Frontal cortex (tissue), 4 donors: ENCODE results near the gene NSG2. TPM values are rescaled to one million over a fixed set of nuclear protein-coding genes. Genes with fewer than 3 reads are reported as not detected.
A peak's percentile ranks its signal among the peaks of the same experiment; 100 is the strongest.

Experiments used
- DNase-seq, 2 donors: peaks; one replicate each; pipeline ENCODE4 v3.0.0; 2012; ENCODE audit warnings: low spot score in 2 of 2
- FAIRE-seq: peaks from 2 replicates; lab custom pipeline; 2012; peaks lifted over from hg19 to GRCh38; lab: Jason Lieb, UNC
- total RNA-seq: library from RNA; depleted of rRNA; stranded (reverse); fragments of >200 nt; gene quantifications from one replicate; pipeline ENCODE4 v1.2.3, GENCODE V29; 2014
- donor health status: control.
- donor health status: control.
- donor health status: control.

Gene NSG2
- total RNA-seq, 1 donor from 2014 or later = 942 TPM

- no peak for FAIRE-seq
- no peak for DNase-seq
Observed at GRCh38 chr5:174058433-174059122, 13.1 kb downstream of the NSG2 start.

- DNase-seq (no peak), FAIRE-seq (no peak)
Observed at GRCh38 chr5:174059247-174059646, 13.7 kb downstream of the NSG2 start.

- FAIRE-seq = peak; percentile 91
Observed at GRCh38 chr5:174063082-174063756, 17.7 kb downstream of the NSG2 start.

GRCh38 chr5:174064171-174064570, 18.7 kb downstream of the NSG2 start:
- no peak for DNase-seq
- FAIRE-seq = no peak

More at GRCh38 chr5:174063082-174063756, 17.7 kb downstream of the NSG2 start:
- DNase-seq = no peak

- DNase-seq (no peak), FAIRE-seq (no peak)
Observed at GRCh38 chr5:174065528-174066197, 20.2 kb downstream of the NSG2 start.

GRCh38 chr5:174067499-174067898, 22.0 kb downstream of the NSG2 start:
- no peak for FAIRE-seq
- DNase-seq = no peak

- FAIRE-seq = no peak
Observed at GRCh38 chr5:174071484-174071883, 26.0 kb downstream of the NSG2 start.

GRCh38 chr5:174073122-174073660, 27.7 kb downstream of the NSG2 start:
- DNase-seq (no peak), FAIRE-seq (no peak)

More at GRCh38 chr5:174071484-174071883, 26.0 kb downstream of the NSG2 start:
- DNase-seq = no peak

- FAIRE-seq (no peak), DNase-seq (no peak)
Observed at GRCh38 chr5:174074369-174074768, 28.9 kb downstream of the NSG2 start.

- no peak for DNase-seq
- FAIRE-seq = no peak
Observed at GRCh38 chr5:174078416-174078815, 32.9 kb downstream of the NSG2 start.

GRCh38 chr5:174082286-174082685, 36.8 kb downstream of the NSG2 start:
- FAIRE-seq (no peak), DNase-seq (no peak)

GRCh38 chr5:174083056-174083827, 37.7 kb downstream of the NSG2 start:
- peak in 1 of 2 donors; percentile 7 for DNase-seq
- FAIRE-seq = no peak

- no peak for DNase-seq
- no peak for FAIRE-seq
Observed at GRCh38 chr5:174084691-174085154, 39.2 kb downstream of the NSG2 start.

GRCh38 chr5:174086751-174087150, 41.2 kb downstream of the NSG2 start:
- DNase-seq (no peak), FAIRE-seq (no peak)

GRCh38 chr5:174087783-174088182, 42.3 kb downstream of the NSG2 start:
- DNase-seq = no peak
- no peak for FAIRE-seq

- DNase-seq (no peak), FAIRE-seq (no peak)
Observed at GRCh38 chr5:174090129-174090528, 44.6 kb downstream of the NSG2 start.

- FAIRE-seq (no peak), DNase-seq (no peak)
Observed at GRCh38 chr5:174093123-174093522, 47.6 kb downstream of the NSG2 start.

- no peak for FAIRE-seq
Observed at GRCh38 chr5:174094857-174095606, 49.5 kb downstream of the NSG2 start.

GRCh38 chr5:174096619-174097018, 51.1 kb downstream of the NSG2 start:
- no peak for DNase-seq
- no peak for FAIRE-seq

More at GRCh38 chr5:174094857-174095606, 49.5 kb downstream of the NSG2 start:
- no peak for DNase-seq
